Stimulated activated CD8-positive, alpha-beta memory T cell treated with anti-CD3 and anti-CD28 coated beads, Interleukin-7, amount 100 ng/mL, for 24 hours (primary cell): Measurements from ENCODE around the gene P4HB.

Experiments used
- DNase-seq: peaks from one replicate; pipeline ENCODE4 v3.0.0-alpha.2; 2020; ENCODE audit warnings: low read depth

P4HB gene

DNA sequence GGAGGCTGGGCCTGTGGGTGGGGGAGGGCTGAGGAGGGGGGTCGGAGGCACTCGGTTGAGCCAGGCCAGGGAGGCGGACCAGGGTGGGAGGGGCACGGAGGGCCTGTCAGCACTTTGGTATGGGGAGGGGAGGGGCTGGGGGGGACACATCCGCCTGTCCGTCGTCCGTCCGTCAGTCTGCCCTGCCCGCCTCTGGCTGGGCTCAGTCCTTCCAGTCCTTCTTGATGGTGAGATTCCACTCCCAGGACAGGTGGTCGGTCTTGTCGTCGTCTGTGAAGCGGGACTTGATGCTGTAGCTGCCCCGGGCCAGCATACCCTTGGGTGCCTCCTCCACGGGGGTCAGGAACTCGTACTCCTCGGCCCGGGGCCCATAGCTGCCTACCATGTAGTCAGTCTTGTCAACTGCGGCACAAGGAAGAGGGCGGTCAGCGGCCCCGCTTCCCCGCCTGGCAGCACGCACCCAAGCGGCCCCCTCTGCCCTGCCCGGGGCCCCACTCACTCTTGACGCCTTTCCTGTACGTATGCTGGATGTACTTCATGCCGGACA lies 8.4 kb upstream of the P4HB start:
- DNase-seq = no peak

- DNase-seq = no peak
Observed at GRCh38 chr17:81867991-81868673, 7.8 kb upstream of the P4HB start.

DNA sequence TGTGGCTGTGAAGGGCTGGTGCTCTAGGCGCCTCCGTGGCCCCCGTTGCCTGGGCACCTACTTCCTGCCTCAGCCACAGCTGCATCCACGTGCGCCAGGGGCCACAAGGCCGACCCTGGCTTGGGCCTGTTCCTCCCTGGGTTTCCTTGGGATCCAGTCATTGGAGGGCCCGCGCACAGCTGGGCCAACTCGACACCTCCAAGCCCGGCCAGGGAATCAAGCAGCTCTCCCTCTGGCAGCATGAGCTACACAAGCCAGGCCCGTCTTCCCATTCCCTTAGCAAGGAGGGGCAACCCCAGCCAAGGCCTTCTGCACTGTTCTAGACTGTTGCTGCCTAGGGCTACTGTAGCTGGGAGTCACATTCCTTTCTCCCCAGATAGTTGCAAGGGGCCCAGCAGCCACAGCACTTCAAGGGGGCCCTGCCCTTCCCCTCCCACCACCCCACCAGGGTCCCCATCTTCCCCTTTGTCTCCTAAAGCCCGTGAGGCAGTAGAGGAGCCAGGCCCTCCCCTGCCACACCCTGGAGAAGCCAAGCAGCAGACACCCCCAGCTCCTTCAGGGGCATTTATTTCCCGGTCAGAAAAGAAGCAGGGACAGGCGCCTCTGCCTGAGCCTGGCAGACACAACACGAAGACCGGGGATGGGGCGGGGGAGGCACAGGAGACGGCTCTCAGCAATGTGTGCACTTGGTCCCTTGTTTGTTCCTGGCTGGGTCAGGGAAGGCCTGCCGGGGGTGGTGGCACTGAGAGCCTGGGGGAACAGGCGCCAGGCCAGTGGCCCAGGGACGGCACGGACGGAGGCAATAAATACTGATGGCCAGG lies 7.0 kb upstream of the P4HB start:
- no peak for DNase-seq

DNA sequence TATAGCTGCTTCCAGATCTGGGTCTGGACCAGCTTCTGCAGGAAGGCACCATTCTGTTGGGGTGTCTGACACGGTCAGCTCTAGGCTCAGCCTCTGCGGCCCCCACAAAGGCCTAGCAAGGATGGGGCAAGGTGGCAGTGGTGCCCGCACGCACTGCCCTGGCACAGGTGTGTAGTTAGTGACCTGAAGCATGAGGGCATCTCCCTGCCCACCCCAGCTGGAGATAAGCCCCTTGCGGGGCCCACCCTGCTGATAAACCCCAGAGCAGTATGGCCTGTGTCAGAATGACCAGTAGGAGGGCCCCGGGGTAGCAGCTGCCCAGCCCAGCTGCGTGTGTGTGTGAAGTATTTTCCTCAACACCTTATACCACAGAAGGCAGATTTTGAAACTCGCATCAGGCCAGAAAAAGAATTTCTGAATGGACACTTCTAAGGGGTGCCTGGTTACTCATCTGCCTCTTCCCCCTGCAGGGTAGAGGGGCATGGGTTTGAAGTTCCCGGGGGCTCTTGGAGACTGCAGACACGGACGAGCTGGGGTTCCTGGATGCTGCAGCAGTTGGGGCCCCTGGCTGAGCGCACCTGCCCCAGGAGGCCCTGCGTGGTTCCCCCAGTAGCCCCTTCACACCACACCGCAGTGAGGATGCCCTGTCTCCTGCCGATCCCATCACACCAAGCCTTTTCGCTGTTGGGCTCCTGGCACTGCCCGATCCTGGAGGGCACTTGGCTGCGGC lies 6.3 kb upstream of the P4HB start:
- DNase-seq = no peak

- no peak for DNase-seq
Observed at GRCh38 chr17:81865733-81866439, 5.6 kb upstream of the P4HB start.

GRCh38 chr17:81865358-81865732 lies 5.0 kb upstream of the P4HB start:
- no peak for DNase-seq

DNA sequence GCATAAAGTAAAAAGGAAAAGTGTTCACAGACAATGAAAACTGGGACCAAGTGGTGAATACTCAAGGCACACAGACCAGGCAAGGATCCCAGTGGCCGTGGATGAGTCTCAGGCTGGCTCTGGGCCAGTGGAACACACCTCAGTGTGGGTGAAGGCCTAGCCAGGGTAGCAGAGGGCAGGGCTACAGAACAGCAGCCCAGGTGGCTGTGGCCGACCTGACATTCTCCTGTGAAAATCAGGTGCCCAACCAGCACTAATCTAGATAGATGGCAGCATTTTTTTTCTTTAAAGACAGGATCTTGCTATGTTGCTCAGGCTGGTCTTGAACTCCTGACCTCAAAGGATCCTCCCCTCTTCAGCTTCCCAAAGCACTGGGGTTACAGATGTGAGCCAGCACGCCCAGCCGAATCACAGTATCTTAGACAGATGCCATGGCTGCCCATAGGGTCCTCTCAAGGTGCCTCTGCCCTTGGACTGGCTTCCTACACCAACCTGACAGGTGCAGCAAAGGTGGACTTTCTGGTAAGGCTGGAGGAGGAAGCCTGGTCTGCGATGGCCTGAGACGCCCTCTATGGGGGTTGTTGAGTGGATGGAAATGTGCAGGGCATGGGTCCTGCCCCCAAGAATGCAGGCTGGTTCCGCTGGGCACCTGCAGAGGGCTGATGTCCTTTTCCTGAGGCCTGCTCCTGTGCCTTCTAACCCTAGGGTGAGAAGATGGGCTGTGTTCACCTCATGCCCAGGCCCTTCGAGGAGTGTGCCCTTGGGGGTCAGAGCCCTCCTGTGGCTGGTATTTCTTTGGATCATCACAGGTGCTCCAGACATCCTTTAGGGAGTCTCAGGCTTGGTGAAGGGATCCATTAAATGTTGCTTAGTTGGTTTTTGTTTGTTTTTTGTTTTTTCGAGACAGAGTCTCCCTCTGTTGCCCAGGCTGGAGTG lies 3.8 kb upstream of the P4HB start:
- no peak for DNase-seq

GRCh38 chr17:81863123-81863675 lies 2.9 kb upstream of the P4HB start:
- no peak for DNase-seq

DNA sequence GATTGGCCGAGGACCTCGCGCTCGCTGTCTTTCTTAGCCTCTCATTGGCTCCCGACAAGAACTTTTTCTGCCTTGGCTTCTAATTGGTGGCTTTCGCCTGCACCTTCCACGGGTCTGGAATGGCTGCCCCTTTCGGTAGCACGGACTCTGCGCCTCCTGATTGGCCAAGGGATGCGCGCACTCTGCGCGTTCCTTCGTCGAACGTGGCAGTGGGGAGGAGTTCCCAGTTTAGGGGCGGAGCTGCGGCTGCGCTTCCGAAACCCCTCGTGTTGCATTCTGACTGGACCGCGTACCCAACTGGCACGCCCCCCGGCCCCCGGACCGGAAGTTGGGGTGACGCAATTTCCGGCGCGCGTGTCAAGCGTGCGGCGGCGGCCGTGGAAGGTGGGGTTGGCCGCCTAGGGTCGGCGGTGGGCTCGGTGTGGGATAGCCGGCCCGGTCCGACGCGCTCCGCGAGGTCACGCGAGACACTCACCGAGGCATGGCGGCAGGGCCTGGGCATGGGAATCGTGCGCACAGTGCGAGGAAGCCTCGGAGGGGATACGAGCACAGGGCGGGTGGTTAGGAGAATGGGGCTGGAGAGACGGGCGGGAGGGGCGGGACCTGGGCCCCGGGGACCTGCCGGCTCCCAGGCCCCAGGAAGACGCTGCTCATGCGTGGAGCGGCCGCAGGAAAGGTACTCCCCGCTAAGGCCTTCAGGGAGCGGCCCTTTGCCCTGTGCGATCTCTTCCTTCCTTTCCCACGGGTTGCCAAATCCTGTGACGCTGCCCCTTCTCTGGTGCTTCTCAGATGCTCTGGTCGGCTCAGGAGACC lies 627 bp upstream of the P4HB start:
- DNase-seq = peak; percentile 98

DNA sequence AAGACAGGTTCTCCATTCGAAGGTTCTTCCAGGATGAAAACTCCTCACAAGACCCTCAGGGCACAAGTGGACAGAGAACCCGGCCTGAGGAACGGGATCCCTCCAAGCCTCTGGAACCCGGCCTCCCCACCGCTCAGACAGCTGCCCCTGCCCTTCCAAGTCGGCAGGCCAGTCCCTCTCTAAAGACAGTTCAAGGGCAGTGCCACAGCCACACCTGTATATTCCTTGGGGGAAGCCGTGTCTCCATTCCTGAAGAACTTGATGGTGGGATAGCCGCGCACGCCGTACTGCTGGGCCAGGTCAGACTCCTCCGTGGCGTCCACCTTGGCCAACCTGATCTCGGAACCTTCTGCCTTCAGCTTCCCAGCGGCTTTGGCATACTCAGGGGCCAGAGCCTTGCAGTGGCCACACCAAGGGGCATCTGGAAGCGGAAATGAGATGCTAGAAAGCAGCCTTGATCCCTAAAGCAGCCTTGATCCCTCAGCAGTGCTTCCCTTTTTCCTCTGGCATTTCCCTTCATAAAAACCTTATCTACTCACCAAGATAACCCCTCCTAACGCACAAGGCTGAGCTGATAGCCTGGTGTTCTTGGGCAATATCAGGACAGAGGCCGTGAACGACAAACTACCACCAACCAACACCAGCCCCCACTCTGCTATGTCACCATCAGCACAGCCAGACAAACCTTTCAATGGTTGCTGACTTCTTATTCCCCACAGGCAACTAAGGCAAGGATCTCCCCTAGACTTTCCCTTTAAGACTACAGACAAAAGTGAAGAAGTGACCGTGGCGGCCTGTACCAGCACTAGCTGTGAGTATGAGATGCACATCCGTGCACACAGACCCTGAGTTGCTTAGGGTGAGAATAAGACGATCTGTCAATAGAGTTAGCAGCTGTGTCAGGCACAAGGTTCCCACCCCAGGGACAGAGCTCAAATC lies 1.1 kb downstream of the P4HB start:
- no peak for DNase-seq

DNA sequence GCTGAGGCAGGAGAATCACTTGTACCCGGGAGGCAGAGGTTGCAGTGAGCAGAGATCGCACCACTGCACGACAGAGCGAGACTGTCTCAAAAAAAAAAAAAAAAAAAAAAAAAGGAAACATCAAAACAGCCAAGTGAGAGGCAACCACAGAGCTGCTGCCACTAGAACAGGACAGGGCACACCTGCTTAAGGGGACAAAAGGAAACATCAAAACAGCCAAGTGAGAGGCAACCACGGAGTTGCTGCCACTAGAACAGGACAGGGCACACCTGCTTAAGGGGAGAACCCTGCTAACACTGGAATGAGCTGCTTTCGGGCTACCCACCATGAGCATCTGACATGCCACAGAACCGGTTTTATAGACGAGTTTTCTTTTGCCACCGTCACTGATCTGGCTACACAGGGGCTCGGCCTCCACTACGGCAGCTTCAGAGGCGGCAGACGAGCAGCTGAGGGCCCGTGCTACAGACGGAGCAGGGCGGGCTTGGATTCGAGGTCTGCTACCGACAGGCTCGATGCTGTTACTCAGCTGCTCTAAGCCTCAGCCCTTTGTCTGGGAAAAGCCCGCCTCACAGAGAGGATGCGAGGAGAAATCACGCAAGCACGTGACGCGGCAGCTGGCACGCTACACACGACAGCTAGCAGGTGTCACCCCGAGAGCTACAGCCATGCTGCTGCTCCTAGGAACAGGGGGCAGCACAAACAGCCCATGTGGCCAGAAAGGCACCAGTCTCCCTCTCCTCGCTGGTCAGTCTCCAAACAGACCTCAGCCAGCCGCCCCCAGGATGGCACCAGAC lies 2.0 kb downstream of the P4HB start:
- no peak for DNase-seq

DNA sequence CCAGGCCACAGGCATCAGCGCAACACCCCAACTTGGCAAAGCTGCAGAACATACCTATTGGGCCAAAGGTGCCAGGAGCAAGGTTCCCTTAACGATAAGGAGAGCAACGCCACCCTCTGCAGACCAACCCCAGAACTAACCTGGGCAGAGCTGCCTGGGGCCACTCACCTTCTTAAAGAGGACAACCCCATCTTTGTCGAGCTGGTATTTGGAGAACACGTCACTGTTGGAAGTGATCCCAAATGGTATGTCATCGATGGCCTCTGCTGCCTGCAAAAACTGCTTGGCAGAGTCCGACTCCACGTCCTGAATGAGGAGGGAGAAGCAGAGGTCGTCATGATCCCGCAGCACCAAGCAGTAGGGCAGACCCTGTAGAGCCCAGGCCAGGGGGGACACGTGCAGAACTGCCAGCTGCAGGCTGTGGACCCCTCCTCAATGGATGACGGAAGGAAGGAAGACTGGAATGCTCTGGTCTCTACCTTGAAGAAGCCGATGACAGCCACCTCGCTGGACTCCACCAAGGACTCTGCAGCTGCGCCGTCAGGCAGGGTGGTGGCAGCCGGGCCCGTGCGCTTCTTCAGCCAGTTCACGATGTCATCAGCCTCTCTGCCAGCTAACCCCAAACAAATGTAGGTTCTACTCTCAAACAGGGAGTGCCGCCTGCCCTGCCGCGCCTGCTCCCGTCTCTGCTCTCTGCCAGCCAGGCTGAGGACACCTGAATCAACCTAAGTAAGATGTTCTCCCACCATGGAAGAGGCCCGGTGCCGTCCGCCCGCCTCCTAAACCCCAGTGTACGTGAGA lies 5.2 kb downstream of the P4HB start:
- no peak for DNase-seq

DNA sequence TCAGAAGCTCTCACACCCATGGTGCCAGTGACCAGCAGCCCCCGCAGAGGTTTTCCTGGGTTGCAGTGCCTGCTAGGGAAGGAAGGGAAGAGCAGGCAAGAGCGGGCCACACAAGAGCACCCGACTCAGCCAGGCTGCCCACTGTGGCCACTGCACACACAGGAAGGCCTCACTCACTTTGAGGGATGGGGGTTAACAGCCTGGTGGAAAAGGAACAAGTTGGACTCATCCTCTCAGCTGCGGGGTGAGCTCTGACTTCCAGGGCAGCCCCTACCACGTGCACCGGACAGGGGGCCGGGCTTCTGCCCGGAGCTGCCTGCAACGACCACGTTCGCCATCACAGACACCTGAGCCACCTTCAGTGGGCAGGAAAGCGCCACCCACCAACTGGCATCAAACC lies 8.1 kb downstream of the P4HB start:
- DNase-seq = no peak

- no peak for DNase-seq
Observed at GRCh38 chr17:81851423-81851822, 8.9 kb downstream of the P4HB start.

GRCh38 chr17:81849457-81849856 lies 10.9 kb downstream of the P4HB start:
- no peak for DNase-seq

DNA sequence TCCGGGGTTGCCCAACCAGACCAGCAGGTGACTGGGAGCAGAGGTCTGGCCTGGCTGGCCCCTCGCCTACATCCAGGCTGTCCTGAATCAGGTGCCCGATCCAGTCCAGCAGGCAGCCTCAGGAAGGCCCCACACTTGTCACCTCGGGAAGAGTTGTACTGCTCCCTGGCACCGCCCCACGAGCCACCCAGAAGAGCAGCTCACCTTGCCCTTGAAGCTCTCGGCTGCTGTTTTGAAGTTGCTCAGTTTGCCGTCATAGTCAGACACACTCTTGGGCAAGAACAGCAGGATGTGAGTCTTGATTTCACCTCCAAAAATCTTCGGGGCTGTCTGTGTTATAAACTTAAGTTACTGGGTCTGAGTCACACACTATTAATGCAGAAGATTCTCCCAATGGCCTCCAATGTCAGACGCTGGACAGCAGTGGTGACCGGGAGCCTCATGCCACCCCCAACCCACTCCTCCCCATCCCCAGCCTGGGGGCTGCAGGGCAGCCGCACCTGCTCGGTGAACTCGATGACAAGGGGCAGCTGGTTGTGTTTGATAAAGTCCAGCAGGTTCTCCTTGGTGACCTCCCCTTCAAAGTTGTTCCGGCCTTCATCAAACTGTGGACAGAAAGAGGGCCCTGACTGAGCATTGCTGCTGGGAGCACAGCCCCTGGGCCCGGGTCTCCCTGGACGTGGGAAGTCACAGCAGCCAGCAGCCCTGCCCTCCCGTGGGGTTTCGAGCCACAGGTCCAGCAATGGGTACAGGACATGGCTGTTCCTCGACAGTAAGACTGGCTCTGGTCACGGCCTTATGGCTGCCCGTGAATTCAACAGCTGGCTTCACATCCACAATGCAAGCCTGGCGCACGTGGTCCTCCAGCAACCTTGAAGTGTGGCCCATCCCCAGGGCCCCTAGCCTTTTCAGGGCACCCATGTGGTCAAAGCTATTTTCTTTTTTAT lies 13.3 kb downstream of the P4HB start:
- no peak for DNase-seq
